OCI-LY3 (cell line): Measurements from ENCODE around the gene ASTN1.

ENCODE experiments used
- CTCF ChIP-seq: fragments of 200-600, 300-600 bp; sonication (generic); IDR thresholded peaks from 2 replicates; pipeline ENCODE4 v1.5.1; 2014; ENCODE audit warnings: antibody characterized with exemption, low read length, low read depth
- EZH2phosphoT487 ChIP-seq: fragments of 200-600 bp; shearing (Covaris generic); IDR thresholded peaks from 2 replicates; pipeline ENCODE4 v1.6.1; 2018; ENCODE audit warnings: antibody characterized with exemption, mixed run types, low read depth

DNA sequence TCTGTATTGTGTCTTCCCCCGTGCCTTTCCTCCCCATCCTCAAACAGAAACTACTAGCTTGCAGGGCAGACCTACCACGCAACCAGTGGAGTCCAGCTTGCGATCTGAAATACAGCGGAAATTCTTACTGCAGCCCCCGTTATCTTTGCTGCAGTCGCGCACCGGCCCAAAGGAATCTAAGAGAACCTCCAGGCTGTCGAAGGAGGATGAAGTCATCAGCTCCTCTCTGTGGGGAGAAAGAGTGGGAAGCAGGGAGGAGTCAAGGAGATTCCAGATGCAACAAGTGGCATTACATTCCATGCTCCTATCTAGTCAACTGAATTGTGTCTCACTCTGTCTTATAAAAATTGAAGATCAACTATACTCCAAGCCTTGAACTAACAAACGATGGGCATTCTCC lies 206.9 kb downstream of the ASTN1 start:
- TF ChIP-seq CTCF (no peak), EZH2phosphoT487 (no peak)
